ENCODE results near the gene TMEM86B.
"Not testable (repeated sequence)": the region's sequence is repeated elsewhere in the genome, so short reads cannot be mapped to it uniquely, and the experiment has no call there.

TMEM86B gene

DNA sequence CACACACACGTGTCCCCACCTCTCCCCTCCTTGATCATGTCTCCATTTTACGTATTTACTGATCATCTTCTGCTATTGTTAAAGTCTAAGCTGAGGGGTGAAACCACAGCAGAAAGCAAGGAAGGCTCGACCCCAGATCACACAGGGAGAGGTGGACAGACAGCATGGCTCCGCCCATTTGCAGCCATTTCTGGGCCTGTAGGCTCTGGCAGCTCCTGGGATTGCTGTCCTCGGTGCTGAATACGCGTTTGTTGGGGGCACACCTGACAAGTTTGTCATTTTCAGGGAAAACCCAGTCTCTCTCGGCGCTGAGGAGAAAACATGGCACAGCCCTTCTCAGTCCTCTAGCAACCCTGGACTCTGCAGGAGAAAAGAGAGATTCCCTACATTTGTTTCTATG is 8.0 kb downstream of the TMEM86B start:
- no peak for DNase-seq

DNA sequence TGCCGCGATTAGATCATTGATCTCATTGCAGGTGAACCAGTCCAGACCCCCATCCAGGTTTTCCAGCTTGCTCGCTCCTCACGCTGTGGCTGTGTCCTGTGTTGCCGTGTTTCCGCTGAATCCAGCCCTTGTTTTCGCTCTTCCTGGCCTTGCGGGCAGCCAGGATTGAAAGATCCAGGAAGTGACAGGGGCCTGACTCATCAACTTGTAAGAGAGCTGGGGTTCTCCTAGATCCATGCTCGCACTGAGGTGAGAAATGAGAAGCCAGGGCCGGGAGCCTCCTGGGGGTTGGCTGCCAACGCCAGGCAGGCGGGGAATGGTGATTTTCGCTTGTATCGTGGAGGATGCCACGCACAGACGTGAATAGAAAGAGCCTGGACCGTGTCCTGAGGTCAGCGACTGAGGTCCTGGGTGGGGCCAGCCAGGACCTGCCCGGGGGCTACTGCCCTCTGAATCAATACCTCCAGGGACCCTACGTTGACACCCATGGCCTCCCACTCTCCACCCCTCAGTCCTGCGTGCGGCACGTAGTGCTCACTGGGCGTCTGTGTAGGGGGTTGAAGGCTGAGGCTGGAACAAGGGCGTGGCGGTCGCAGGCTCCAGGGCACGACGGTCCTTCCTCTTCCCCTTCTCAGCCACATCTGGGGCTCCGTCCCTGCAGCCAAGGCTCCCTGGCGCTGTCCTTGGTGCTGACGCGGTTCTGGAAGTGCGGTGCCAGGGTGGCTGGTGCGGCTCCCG is 11.9 kb downstream of the TMEM86B start:
- DNase-seq = peak; percentile 84

- no peak for DNase-seq
Observed at GRCh38 chr19:55213547-55213946, 15.0 kb downstream of the TMEM86B start.

DNA sequence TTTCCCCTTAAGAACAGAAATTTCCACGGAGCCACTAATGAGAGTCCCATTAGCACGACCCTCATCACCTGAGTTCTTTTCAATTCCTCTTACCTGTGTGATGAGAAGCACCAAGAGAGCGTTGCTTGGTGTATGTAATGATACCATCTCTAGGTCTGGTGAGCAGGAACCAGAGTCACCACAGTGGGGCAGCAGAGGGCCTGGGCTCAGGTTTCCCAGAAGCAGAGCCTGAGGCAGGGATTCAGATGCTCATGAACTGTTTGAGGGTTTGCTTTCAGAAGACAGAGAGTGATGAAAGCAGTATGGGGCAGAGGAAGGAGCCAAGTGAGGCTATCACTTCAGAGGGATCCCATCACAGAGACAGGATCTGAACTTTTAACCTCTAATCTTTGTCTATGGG is 16.1 kb downstream of the TMEM86B start:
- DNase-seq = no peak

GRCh38 chr19:55209693-55210472 is 18.7 kb downstream of the TMEM86B start:
- no peak for DNase-seq

- no peak for DNase-seq
Observed at GRCh38 chr19:55208880-55209692, 19.5 kb downstream of the TMEM86B start, which contains the start of gene PTPRH. Gene PTPRH, minus strand, starts transcription at chr19:55209501. Its CDS starts 68 bp downstream, at chr19:55209433.

GRCh38 chr19:55206664-55207500 is 21.7 kb downstream of the TMEM86B start:
- peak; percentile 71 for DNase-seq

DNA sequence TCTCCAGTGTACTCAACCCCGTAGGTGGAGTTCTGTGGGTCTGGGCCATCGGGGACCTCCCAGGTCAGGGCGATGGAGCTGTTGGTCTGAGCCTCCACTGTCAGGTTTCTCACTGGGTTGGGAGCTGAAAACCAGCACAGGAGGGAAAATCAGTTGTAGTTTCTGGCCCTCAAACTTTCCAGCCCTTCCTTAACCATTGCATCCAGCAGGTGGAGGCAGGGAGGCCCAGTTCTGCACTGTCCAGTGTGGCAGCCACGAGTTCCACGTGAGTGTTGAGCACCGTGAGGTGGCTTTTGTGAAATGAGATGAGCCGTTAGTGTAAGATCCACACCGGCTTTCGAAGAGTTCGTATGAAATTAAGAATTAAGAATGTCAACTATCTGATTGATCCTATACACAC is 26.4 kb downstream of the TMEM86B start:
- DNase-seq = not testable (repeated sequence)

GRCh38 chr19:55199620-55200204 is 28.9 kb downstream of the TMEM86B start:
- no peak for DNase-seq

DNA sequence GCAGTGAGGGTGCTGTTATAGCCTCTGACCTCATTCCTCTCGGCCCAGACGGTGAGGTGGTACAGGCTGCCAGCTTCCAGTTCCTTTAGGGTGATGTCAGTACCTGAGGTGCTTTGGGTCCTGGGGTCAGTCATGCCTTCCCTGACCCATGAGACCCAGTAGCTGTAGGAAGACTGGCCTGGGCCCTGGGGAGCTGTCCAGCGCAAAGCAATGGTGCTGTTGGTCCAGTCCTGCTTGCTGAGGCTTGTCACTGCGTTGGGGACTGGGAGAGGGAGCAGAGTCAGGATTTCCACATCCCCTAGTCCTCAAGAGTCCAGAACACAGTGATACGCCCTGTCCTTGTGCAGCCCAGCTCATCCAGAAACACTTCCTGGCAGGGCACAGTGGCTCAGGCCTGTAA is 29.9 kb downstream of the TMEM86B start:
- no peak for DNase-seq

DNA sequence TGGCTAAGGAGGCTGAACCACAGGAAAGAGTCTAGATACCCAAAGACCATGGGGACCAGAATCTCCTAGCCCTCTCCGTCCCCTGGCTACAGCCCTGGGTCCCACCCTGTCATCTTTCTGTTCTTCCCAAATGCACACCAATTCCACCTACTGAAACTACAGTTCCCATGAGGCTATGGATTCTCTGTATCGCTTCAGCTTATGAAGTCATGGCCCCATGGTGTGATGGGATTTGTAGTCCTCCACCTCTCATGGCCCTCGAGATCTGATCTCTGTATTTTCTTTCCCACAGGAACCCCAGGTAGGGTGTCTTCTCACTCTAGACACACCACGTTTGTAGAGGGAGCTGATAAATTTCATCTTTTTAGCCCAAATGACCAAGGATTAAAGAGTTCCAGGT is 31.0 kb downstream of the TMEM86B start:
- no peak for DNase-seq

GRCh38 chr19:55196803-55197202 is 31.8 kb downstream of the TMEM86B start:
- no peak for DNase-seq

DNA sequence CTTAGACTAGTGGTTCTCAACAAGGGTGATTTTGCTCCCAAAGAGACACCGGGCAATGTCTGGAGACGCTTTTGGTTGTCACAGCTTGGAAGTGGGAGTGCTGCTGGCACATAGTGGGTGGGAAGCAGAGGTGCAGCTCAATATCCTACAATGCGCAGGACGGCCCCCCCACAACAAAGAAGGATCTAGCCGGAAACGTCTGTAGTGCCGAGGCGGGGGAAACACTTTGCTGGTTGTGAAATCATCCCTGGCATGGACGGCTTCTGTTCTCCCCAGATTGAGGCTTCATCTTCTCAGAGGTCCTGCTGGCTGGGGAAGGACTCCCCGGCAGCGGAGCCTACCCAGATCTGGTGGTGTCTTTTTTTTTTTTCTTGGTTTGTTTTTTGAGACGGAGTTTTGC is 35.1 kb downstream of the TMEM86B start:
- DNase-seq = no peak

DNA sequence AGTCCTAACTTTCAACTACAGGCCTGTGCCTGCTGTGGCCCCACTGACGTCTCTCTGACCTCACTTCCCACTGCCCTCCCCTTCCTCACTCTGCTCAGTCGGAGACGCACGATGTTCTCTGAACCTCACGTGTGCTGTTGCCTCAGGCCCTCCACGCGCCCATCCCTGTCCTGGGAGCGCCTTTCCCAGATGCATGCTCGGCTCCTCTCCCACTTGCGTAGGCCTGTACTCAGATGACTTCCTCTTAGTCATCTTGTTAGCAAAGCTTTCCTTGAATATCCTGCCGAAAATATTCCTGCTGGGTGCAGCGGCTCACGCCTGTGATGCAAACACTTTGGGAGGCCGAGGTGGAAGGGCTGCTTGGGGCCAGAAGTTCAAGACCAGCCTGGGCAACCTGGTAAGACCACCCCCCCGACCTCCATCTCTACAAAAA is 39.1 kb downstream of the TMEM86B start:
- DNase-seq = no peak

DNA sequence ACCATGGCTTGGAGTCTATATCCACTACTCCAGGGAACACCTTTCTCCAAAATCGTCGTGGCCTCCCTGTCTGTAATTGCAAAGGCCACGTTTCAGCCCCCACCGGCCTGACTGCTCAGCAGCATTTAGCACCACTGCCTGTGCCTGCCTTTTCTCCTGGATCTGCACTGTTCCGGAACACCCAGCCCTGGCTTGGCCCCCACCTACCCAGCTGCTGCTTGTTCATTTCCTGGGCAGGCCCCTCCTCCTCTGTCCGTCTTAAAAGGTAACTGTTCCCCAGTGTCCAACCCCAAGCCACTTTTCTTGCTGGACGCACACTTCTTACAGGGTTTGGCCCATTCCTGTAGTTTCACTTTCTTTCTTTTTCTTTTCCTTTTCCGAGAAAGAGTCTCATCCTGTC is 39.9 kb downstream of the TMEM86B start:
- DNase-seq = no peak

- DNase-seq = no peak
Observed at GRCh38 chr19:55186080-55186479, 42.5 kb downstream of the TMEM86B start.

GRCh38 chr19:55181740-55182139 is 46.8 kb downstream of the TMEM86B start:
- no peak for DNase-seq

DNA sequence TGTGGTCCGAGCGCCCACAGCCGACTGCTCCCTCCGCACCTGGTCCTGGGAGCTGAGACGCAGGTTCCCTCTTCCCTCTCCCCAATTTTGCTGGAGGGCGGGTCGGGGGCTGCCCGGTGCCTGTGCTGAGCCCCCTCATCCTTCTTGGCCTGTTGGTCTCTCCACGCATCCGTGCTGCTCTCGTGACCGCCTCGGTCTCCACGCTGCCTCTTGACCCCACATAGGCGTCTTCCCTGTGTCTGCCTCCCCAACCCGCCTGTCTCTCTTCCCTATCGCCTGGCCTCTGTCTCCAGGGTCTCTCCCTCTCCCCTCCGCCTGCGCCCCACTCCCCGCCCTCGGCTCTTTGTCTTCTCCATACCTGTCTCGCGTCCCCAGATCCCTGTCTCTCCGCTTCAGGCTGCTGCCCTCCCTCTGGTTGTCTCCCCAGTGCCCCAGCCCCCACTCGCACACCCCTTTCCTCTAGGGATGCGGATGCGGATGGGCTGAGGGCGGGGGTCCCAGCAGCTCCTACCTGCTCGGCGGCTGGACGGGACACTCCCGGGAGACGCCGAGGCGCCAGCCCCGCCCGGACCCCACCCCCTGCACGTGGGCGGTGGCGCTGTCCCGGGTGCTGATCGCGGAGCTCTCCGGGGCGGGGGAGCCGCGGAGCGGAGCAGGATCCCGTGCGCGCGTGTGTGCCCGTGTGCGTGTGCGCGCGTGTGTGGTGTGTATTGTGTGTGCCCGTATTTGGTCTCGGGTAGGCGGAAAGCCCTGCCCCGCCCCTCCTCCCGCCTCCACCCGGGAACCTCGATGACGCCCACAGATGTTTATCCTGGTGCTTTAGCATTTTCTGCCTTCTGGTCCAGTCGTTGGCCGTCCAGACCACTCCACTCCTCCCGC is 48.7 kb downstream of the TMEM86B start, which contains the start of gene SYT5:
SYT5 (minus strand) TSS at position 684 of the 879 bp plus-strand sequence. CDS start 1,248 bp downstream, outside the sequence.
- DNase-seq = no peak

GRCh38 chr19:55178781-55179599 is 49.6 kb downstream of the TMEM86B start:
- peak; percentile 79 for DNase-seq

Measured in right hindlimb (tissue), 1 donor.